GM12872 (cell line): ENCODE data around the gene PAM.

Experiments used
- CTCF ChIP-seq: IDR thresholded peaks from 3 replicates; pipeline ENCODE4 v1.5.1; 2011; ENCODE audit warnings: low read depth, mild to moderate bottlenecking, low read length, moderate library complexity; ENCODE audit not compliant: insufficient read depth

Gene PAM

GRCh38 chr5:103066326-103066725, 311.2 kb downstream of the PAM start:
- TF ChIP-seq CTCF, result no peak

- no peak for TF ChIP-seq CTCF
Measured at GRCh38 chr5:103075442-103075841, 320.3 kb downstream of the PAM start.
